Measurements from ENCODE around the gene KIF16B. TPM values are rescaled to one million over a fixed set of nuclear protein-coding genes. Genes with fewer than 3 reads are reported as not detected.

Gene KIF16B
- total and polyA plus RNA-seq, 2 experiments from 2014 or later = 6.5 to 11.1 TPM

GRCh38 chr20:16363506-16364319, 209.5 kb downstream of the KIF16B start:
- Histone ChIP-seq H3K4me3 (no peak overlapping the region), H3K79me2 (replicated peaks; ENCODE audit: insufficient read depth) (no peaks in the 10 kb centered on the region), H3K4me2 (no peak overlapping the region), H3K27ac (ENCODE audit: low read depth) (no peak overlapping the region), H3K27me3 (ENCODE audit: insufficient read depth) (no peaks in the 10 kb centered on the region), H3F3A (replicated peaks; ENCODE audit: low read depth) (no peaks in the 10 kb centered on the region), H3K4me1 (ENCODE audit: insufficient read depth) (no peaks in the 10 kb centered on the region), H3K36me3 (ENCODE audit: insufficient read depth) (no peaks in the 10 kb centered on the region), H4K20me1 (replicated peaks; ENCODE audit: insufficient read depth) (no peaks in the 10 kb centered on the region), H2AFZ (no peak overlapping the region), H3K9me2 (ENCODE audit: insufficient read depth) (no peaks in the 10 kb centered on the region)
- no peak for DNase-seq (ENCODE audit: low spot score)
- peak overlapping the region; percentile 39; the same call in 1 of the 2 replicates for H3K27ac Mint-ChIP-seq
- TF ChIP-seq EZH2 (IDR thresholded peaks at IDR 0.05; ENCODE audit: low read depth, unreplicated experiment) (no peak), ZNF331 (CRISPR knock-in tag; IDR thresholded peaks at IDR 0.05; ENCODE audit: low read depth) (no peak), ZNF462 (CRISPR knock-in tag; IDR thresholded peaks at IDR 0.05) (no peak), NANOG (IDR thresholded peaks at IDR 0.05; ENCODE audit: borderline replicate concordance) (no peak)
- peaks cover 3% of the 10 kb centered on the region; the same call in 1 of the 3 replicates for H3K36me3 Mint-ChIP-seq (ENCODE audit: low read depth)
- H3K27me3 Mint-ChIP-seq (ENCODE audit: insufficient read depth, low read depth, poor library complexity) = peaks cover under 1% of the 10 kb centered on the region
- no peak for ATAC-seq
- H3K4me1 Mint-ChIP-seq = peaks cover 3% of the 10 kb centered on the region; the same call in 2 of the 3 replicates
- H3K9me3 Mint-ChIP-seq = no peaks in the 10 kb centered on the region
- H3K4me3 Mint-ChIP-seq = no peak overlapping the region

GRCh38 chr20:16362642-16363041, 210.6 kb downstream of the KIF16B start:
- Histone ChIP-seq H3K36me3 (ENCODE audit: insufficient read depth) (no peaks in the 10 kb centered on the region), H3F3A (replicated peaks; ENCODE audit: low read depth) (no peaks in the 10 kb centered on the region), H3K27ac (ENCODE audit: low read depth) (no peak overlapping the region), H3K9me2 (ENCODE audit: insufficient read depth) (no peaks in the 10 kb centered on the region), H3K4me2 (no peak overlapping the region), H4K20me1 (replicated peaks; ENCODE audit: insufficient read depth) (no peaks in the 10 kb centered on the region), H2AFZ (no peak overlapping the region), H3K27me3 (ENCODE audit: insufficient read depth) (no peaks in the 10 kb centered on the region), H3K4me3 (no peak overlapping the region), H3K79me2 (replicated peaks; ENCODE audit: insufficient read depth) (no peaks in the 10 kb centered on the region), H3K4me1 (ENCODE audit: insufficient read depth) (no peaks in the 10 kb centered on the region)
- H3K27me3 Mint-ChIP-seq (ENCODE audit: insufficient read depth, low read depth, poor library complexity) = no peaks in the 10 kb centered on the region
- no peaks in the 10 kb centered on the region for H3K4me1 Mint-ChIP-seq
- H3K9me3 Mint-ChIP-seq = no peaks in the 10 kb centered on the region
- ATAC-seq (no peak), DNase-seq (ENCODE audit: low spot score) (no peak)
- no peak overlapping the region for H3K27ac Mint-ChIP-seq
- H3K36me3 Mint-ChIP-seq (ENCODE audit: low read depth) = peaks cover 2% of the 10 kb centered on the region; the same call in 1 of the 3 replicates
- H3K4me3 Mint-ChIP-seq = no peak overlapping the region
- TF ChIP-seq, protein P1, sequence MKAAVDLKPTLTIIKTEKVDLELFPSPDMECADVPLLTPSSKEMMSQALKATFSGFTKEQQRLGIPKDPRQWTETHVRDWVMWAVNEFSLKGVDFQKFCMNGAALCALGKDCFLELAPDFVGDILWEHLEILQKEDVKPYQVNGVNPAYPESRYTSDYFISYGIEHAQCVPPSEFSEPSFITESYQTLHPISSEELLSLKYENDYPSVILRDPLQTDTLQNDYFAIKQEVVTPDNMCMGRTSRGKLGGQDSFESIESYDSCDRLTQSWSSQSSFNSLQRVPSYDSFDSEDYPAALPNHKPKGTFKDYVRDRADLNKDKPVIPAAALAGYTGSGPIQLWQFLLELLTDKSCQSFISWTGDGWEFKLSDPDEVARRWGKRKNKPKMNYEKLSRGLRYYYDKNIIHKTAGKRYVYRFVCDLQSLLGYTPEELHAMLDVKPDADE (IDR thresholded peaks at IDR 0.05) = no peak
- TF ChIP-seq REST (IDR thresholded peaks at IDR 0.05; ENCODE audit: unreplicated experiment) = no peak

Data from GM23338 (cell line).